WTC11 (cell line): ENCODE measurements around the gene NEUROG1. TPM values are rescaled to one million over a fixed set of nuclear protein-coding genes. Genes with fewer than 3 reads are reported as not detected.

Experiments
- ATAC-seq: fragments of 200-7000 bp; cut with Tn5 transposase; 2 replicates; pipeline ENCODE4 v1.10.0; 2021; ENCODE audit warnings: mild to moderate bottlenecking, moderate library complexity
- CTCF ChIA-PET: fragments of 300-600 bp; sonication (Branson Sonifier 250); formaldehyde crosslinking; loops from one replicate; lab custom pipeline; 2021; ENCODE audit warnings: antibody characterized with exemption; lab: Charles Lee
- POLR2A ChIA-PET: fragments of 350-600 bp; sonication (Branson Sonifier 250); formaldehyde crosslinking; loops from one replicate; lab custom pipeline; 2021; ENCODE audit warnings: antibody characterized with exemption; lab: Charles Lee
- DNase-seq: peaks from one replicate; pipeline ENCODE4 v3.0.0; 2021; ENCODE audit warnings: low spot score
- H3K27ac Mint-ChIP-seq: 2 replicates; pipeline ENCODE4 v1.8.0; 2021; ENCODE audit warnings: mixed read lengths
- H3K27me3 Mint-ChIP-seq: 2 replicates; pipeline ENCODE4 v1.8.0; 2021; ENCODE audit warnings: low read depth, mild to moderate bottlenecking, moderate library complexity, mixed read lengths
- H3K36me3 Mint-ChIP-seq: 2 replicates; pipeline ENCODE4 v1.8.0; 2021; ENCODE audit warnings: mixed read lengths
- H3K4me1 Mint-ChIP-seq: 2 replicates; pipeline ENCODE4 v1.8.0; 2022; ENCODE audit warnings: mixed read lengths
- H3K4me3 Mint-ChIP-seq: 2 replicates; pipeline ENCODE4 v1.8.0; 2021; ENCODE audit warnings: mild to moderate bottlenecking, moderate library complexity, mixed read lengths
- H3K9me3 Mint-ChIP-seq: 2 replicates; pipeline ENCODE4 v1.8.0; 2021; ENCODE audit warnings: mixed read lengths
- AFF4 ChIP-seq: sonication (generic); formaldehyde crosslinking; IDR thresholded peaks from 2 replicates; pipeline ENCODE4 v1.8.1; 2023; ENCODE audit warnings: mild to moderate bottlenecking, missing genetic modification reagents, borderline replicate concordance
- CDX4 ChIP-seq: fragments of 250-450 bp; sonication (Bioruptor Pico); IDR thresholded peaks from 2 replicates; pipeline ENCODE4 v1.9.0; 2021; ENCODE audit warnings: moderate library complexity, mild to moderate bottlenecking, inconsistent platforms, borderline replicate concordance
- CREM ChIP-seq: sonication (generic); formaldehyde crosslinking; IDR thresholded peaks from 2 replicates; pipeline ENCODE4 v1.8.1; 2022; ENCODE audit warnings: mild to moderate bottlenecking, missing genetic modification reagents, moderate library complexity
- ETV6 ChIP-seq: sonication (generic); formaldehyde crosslinking; IDR thresholded peaks from 2 replicates; pipeline ENCODE4 v1.8.1; 2022; ENCODE audit warnings: mild to moderate bottlenecking, missing genetic modification reagents
- FOXJ3 ChIP-seq: sonication (generic); formaldehyde crosslinking; IDR thresholded peaks from 2 replicates; pipeline ENCODE4 v1.9.0; 2021; ENCODE audit warnings: missing genetic modification reagents, mild to moderate bottlenecking, borderline replicate concordance
- GRHL2 ChIP-seq: fragments of 250-450 bp; sonication (Bioruptor Pico); IDR thresholded peaks from 2 replicates; pipeline ENCODE4 v1.8.0; 2022; ENCODE audit warnings: mild to moderate bottlenecking, moderate library complexity; ENCODE audit not compliant: insufficient replicate concordance, severe bottlenecking
- IRF1 ChIP-seq: sonication (generic); formaldehyde crosslinking; IDR thresholded peaks from 2 replicates; pipeline ENCODE4 v1.8.0; 2023; ENCODE audit warnings: missing genetic modification reagents
- IRF2 ChIP-seq: sonication (generic); formaldehyde crosslinking; IDR thresholded peaks from 2 replicates; pipeline ENCODE4 v1.8.0; 2022; ENCODE audit warnings: low read depth, missing genetic modification reagents, borderline replicate concordance
- JAZF1 ChIP-seq: fragments of 250-450 bp; sonication (Bioruptor Pico); IDR thresholded peaks from 2 replicates; pipeline ENCODE4 v1.9.0; 2021; ENCODE audit warnings: moderate library complexity, mild to moderate bottlenecking, inconsistent platforms
- JUN ChIP-seq: sonication (generic); formaldehyde crosslinking; IDR thresholded peaks from 2 replicates; pipeline ENCODE4 v1.8.0; 2023; ENCODE audit warnings: mild to moderate bottlenecking, missing genetic modification reagents
- NR3C1 ChIP-seq: sonication (generic); formaldehyde crosslinking; conservative IDR thresholded peaks from 2 replicates; pipeline ENCODE4 v1.8.1; 2023; ENCODE audit warnings: low read depth, mild to moderate bottlenecking, missing genetic modification reagents
- OVOL2 ChIP-seq: fragments of 250-450 bp; sonication (Bioruptor Pico); IDR thresholded peaks from 2 replicates; pipeline ENCODE4 v1.9.0; 2021; ENCODE audit warnings: mild to moderate bottlenecking, borderline replicate concordance
- SP1 ChIP-seq: sonication (generic); formaldehyde crosslinking; conservative IDR thresholded peaks from 2 replicates; pipeline ENCODE4 v1.8.1; 2022; ENCODE audit warnings: missing genetic modification reagents
- TCF7 ChIP-seq: sonication (generic); formaldehyde crosslinking; IDR thresholded peaks from 2 replicates; pipeline ENCODE4 v1.8.0; 2022; ENCODE audit warnings: mild to moderate bottlenecking, low read depth, missing genetic modification reagents, moderate library complexity
- ZNF416 ChIP-seq: fragments of 250-450 bp; sonication (Bioruptor Pico); IDR thresholded peaks from 2 replicates; pipeline ENCODE4 v1.9.0; 2021; ENCODE audit warnings: mild to moderate bottlenecking, inconsistent platforms
- ZNF423 ChIP-seq: fragments of 250-450 bp; sonication (Bioruptor Pico); IDR thresholded peaks from 2 replicates; pipeline ENCODE4 v2.1.2; 2022; ENCODE audit warnings: mild to moderate bottlenecking, moderate library complexity
- total RNA-seq: library from RNA; stranded (reverse); gene quantifications from 3 replicates; pipeline ENCODE4 v1.2.3, GENCODE V29; 2021
- TF ChIP-seq, protein P1 (sequence below): sonication (generic); formaldehyde crosslinking; conservative IDR thresholded peaks from 2 replicates; pipeline ENCODE4 v1.8.1; 2023; ENCODE audit warnings: mild to moderate bottlenecking, low read depth, missing genetic modification reagents, moderate library complexity
- TF ChIP-seq, protein P2 (sequence below): sonication (generic); formaldehyde crosslinking; IDR thresholded peaks from 2 replicates; pipeline ENCODE4 v1.8.1; 2023; ENCODE audit warnings: mild to moderate bottlenecking, missing genetic modification reagents
- TF ChIP-seq, protein P3 (sequence below): fragments of 250-450 bp; sonication (Bioruptor Pico); IDR thresholded peaks from 2 replicates; pipeline ENCODE4 v1.9.0; 2021; ENCODE audit warnings: mild to moderate bottlenecking
- TF ChIP-seq, protein P4 (sequence below): fragments of 250-450 bp; sonication (Bioruptor Pico); conservative IDR thresholded peaks from 2 replicates; pipeline ENCODE4 v1.9.0; 2021; ENCODE audit warnings: mild to moderate bottlenecking

The NEUROG1 gene
- total RNA-seq, 1 experiment from 2014 or later, result 0.13 TPM

DNA sequence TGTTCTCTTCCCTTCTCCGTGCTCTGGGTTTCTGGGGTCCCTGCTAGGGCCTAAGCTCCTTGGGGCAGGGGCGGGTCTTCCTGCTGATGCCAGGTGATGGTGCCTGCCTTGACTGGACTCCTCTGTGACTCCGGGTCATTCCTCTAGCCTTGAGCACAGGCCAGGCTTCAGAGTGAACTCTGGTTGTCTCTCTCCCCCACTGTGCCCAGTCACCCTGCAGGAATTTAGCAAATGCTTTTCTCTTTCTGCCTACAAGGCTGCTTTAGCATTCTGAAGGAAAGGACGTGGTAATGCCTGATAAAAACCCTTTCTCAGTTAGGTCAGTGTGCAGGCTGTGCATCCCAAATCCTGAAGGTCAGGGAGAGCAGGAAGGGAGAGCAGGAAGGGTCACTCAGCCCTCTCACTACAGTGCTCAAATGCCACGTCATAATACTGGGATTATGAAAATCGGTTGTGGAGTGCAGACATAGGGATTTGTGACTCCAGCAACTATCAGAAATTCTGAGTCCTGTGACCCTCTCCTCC, 40.4 kb upstream of the NEUROG1 start:
- H3K4me3 Mint-ChIP-seq, result no peak overlapping the region
- no peaks in the 10 kb centered on the region for H3K36me3 Mint-ChIP-seq
- no peak for DNase-seq
- TF ChIP-seq CDX4 (no peak), OVOL2 (no peak), ETV6 (CRISPR knock-in tag) (no peak), IRF1 (CRISPR knock-in tag) (no peak), AFF4 (no peak), JAZF1 (CRISPR knock-in tag) (no peak), ZNF423 (CRISPR knock-in tag) (no peak), GRHL2 (CRISPR knock-in tag) (no peak), ZNF416 (CRISPR knock-in tag) (no peak), TCF7 (CRISPR knock-in tag) (no peak), JUN (CRISPR knock-in tag) (no peak), FOXJ3 (CRISPR knock-in tag) (no peak), SP1 (no peak), CREM (CRISPR knock-in tag) (no peak), IRF2 (CRISPR knock-in tag) (no peak), NR3C1 (CRISPR knock-in tag) (no peak)
- TF ChIP-seq, protein P1, sequence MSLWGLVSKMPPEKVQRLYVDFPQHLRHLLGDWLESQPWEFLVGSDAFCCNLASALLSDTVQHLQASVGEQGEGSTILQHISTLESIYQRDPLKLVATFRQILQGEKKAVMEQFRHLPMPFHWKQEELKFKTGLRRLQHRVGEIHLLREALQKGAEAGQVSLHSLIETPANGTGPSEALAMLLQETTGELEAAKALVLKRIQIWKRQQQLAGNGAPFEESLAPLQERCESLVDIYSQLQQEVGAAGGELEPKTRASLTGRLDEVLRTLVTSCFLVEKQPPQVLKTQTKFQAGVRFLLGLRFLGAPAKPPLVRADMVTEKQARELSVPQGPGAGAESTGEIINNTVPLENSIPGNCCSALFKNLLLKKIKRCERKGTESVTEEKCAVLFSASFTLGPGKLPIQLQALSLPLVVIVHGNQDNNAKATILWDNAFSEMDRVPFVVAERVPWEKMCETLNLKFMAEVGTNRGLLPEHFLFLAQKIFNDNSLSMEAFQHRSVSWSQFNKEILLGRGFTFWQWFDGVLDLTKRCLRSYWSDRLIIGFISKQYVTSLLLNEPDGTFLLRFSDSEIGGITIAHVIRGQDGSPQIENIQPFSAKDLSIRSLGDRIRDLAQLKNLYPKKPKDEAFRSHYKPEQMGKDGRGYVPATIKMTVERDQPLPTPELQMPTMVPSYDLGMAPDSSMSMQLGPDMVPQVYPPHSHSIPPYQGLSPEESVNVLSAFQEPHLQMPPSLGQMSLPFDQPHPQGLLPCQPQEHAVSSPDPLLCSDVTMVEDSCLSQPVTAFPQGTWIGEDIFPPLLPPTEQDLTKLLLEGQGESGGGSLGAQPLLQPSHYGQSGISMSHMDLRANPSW (CRISPR knock-in tag), result no peak
- TF ChIP-seq, protein P2, sequence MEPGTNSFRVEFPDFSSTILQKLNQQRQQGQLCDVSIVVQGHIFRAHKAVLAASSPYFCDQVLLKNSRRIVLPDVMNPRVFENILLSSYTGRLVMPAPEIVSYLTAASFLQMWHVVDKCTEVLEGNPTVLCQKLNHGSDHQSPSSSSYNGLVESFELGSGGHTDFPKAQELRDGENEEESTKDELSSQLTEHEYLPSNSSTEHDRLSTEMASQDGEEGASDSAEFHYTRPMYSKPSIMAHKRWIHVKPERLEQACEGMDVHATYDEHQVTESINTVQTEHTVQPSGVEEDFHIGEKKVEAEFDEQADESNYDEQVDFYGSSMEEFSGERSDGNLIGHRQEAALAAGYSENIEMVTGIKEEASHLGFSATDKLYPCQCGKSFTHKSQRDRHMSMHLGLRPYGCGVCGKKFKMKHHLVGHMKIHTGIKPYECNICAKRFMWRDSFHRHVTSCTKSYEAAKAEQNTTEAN (CRISPR knock-in tag), result no peak
- TF ChIP-seq, protein P3, sequence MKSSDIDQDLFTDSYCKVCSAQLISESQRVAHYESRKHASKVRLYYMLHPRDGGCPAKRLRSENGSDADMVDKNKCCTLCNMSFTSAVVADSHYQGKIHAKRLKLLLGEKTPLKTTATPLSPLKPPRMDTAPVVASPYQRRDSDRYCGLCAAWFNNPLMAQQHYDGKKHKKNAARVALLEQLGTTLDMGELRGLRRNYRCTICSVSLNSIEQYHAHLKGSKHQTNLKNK (CRISPR knock-in tag), result no peak
- TF ChIP-seq, protein P4, sequence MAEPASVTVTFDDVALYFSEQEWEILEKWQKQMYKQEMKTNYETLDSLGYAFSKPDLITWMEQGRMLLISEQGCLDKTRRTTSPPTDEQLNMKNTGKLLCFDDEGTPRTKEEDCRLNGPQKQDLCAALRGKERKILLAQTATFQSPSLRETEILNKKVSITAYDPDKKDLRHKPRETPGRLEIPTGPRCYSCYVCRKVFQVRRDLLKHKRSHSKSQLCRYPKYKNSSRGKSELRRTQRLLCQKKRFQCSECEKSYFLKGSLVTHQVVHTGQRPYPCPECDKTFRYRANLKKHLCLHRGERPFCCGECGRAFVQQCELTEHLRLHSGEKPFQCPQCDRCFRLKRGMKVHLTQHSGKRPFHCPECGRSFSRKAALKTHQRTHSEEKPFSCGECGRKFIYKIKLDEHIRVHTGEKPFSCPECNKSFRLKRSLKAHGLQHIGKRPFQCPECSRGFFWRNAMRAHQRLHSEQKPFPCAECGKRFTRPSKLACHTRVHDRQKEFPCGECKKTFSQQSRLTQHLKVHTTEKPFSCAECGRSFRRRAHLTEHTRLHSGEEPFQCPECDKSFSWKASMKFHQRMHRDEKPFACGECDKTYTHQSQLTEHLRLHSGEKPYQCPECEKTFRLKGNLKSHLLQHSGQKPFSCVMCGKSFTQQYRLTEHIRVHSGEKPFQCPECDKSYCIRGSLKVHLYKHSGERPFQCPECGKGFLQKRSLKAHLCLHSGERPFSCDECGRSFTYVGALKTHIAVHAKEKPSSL, result no peak
- TF ChIP-seq, all 79 proteins: peak for 0
- ChIA-PET POLR2A (no interaction called here), CTCF (interaction anchor here (0.9 to 6.8 kb wide), 6 partner anchors 9 to 254 kb away, joined by 3 to 119 read pairs (median 3); no protein-coding TSS in a partner anchor)
- no peak for ATAC-seq
- Mint-ChIP-seq H3K27ac (no peak overlapping the region), H3K9me3 (no peaks in the 10 kb centered on the region), H3K27me3 (peaks cover 64% of the 10 kb centered on the region), H3K4me1 (peaks cover 29% of the 10 kb centered on the region)
